Activated naive CD4-positive, alpha-beta T cell treated with anti-CD3 and anti-CD28 coated beads, Interleukin-2, amount 50 U/mL, for 72 hours (primary cell): ENCODE data around the gene CCDC85A. TPM values are rescaled to one million over a fixed set of nuclear protein-coding genes. Genes with fewer than 3 reads are reported as not detected.

Experiments
- ATAC-seq, 2 donors: fragments of 150-1000 bp; cut with Tn5 transposase; 2 replicates each; pipeline ENCODE4 v1.10.0; 2021; ENCODE audit warnings: mild to moderate bottlenecking in 2 of 2, moderate library complexity in 2 of 2
- DNase-seq, 2 donors: peaks; one replicate each; pipeline ENCODE4 v3.0.0; 2021 to 2022; ENCODE audit warnings: low spot score in 2 of 2
- H3K27ac Mint-ChIP-seq, 2 donors: one replicate each; pipeline ENCODE4 v1.8.0; 2022; ENCODE audit warnings: mild to moderate bottlenecking in 2 of 2, mixed read lengths in 2 of 2
- H3K36me3 Mint-ChIP-seq, 2 donors: one replicate each; pipeline ENCODE4 v1.8.0; 2022; ENCODE audit warnings: mixed read lengths in 2 of 2
- H3K9me3 Mint-ChIP-seq, 2 donors: one replicate each; pipeline ENCODE4 v1.8.0; 2022; ENCODE audit warnings: mixed read lengths in 2 of 2
- total RNA-seq, 2 donors: library from RNA; stranded (reverse); gene quantifications; one replicate each; pipeline ENCODE4 v1.2.3, GENCODE V29; 2022

CCDC85A gene
- total RNA-seq, 2 donors from 2014 or later: not detected

GRCh38 chr2:56309626-56310170 is 125.9 kb downstream of the CCDC85A start:
- H3K27ac Mint-ChIP-seq: no peak overlapping the region
- ATAC-seq (no peak), DNase-seq (no peak)
- peaks cover 0 to 9% of the 10 kb centered on the region in 2 donors for H3K9me3 Mint-ChIP-seq
- no peaks in the 10 kb centered on the region for H3K36me3 Mint-ChIP-seq

- peaks cover 0 to 6% of the 10 kb centered on the region in 2 donors for H3K9me3 Mint-ChIP-seq
- ATAC-seq (no peak), DNase-seq (no peak)
- no peaks in the 10 kb centered on the region for H3K36me3 Mint-ChIP-seq
- H3K27ac Mint-ChIP-seq: no peak overlapping the region
Observed at GRCh38 chr2:56313500-56313921, 129.7 kb downstream of the CCDC85A start.

GRCh38 chr2:56314371-56314770 is 130.6 kb downstream of the CCDC85A start:
- Mint-ChIP-seq H3K27ac (no peak overlapping the region), H3K36me3 (no peaks in the 10 kb centered on the region), H3K9me3 (peaks cover 0 to 6% of the 10 kb centered on the region in 2 donors)
- no peak for ATAC-seq
- DNase-seq: no peak

GRCh38 chr2:56314796-56315195 is 131.0 kb downstream of the CCDC85A start:
- ATAC-seq (no peak), DNase-seq (no peak)
- peaks cover 2 to 6% of the 10 kb centered on the region in 2 donors for H3K9me3 Mint-ChIP-seq
- H3K36me3 Mint-ChIP-seq: no peaks in the 10 kb centered on the region
- H3K27ac Mint-ChIP-seq: no peak overlapping the region

- peaks cover 6% of the 10 kb centered on the region in 2 donors for H3K9me3 Mint-ChIP-seq
- no peak for DNase-seq
- H3K36me3 Mint-ChIP-seq: no peaks in the 10 kb centered on the region
- ATAC-seq: no peak
- H3K27ac Mint-ChIP-seq: no peak overlapping the region
Observed at GRCh38 chr2:56315376-56315775, 131.6 kb downstream of the CCDC85A start.

GRCh38 chr2:56316011-56316410 is 132.2 kb downstream of the CCDC85A start:
- DNase-seq (no peak), ATAC-seq (no peak)
- H3K9me3 Mint-ChIP-seq: peaks cover 6% of the 10 kb centered on the region in 2 donors
- no peak overlapping the region for H3K27ac Mint-ChIP-seq
- no peaks in the 10 kb centered on the region for H3K36me3 Mint-ChIP-seq

GRCh38 chr2:56318147-56318546 is 134.4 kb downstream of the CCDC85A start:
- ATAC-seq (no peak), DNase-seq (no peak)
- H3K9me3 Mint-ChIP-seq: peaks cover 6% of the 10 kb centered on the region in 2 donors
- H3K36me3 Mint-ChIP-seq: no peaks in the 10 kb centered on the region
- no peak overlapping the region for H3K27ac Mint-ChIP-seq

GRCh38 chr2:56325661-56326345 is 142.0 kb downstream of the CCDC85A start:
- Mint-ChIP-seq H3K36me3 (no peaks in the 10 kb centered on the region), H3K9me3 (peaks cover 5 to 10% of the 10 kb centered on the region in 2 donors), H3K27ac (no peak overlapping the region)
- DNase-seq (no peak), ATAC-seq (no peak)

- Mint-ChIP-seq H3K9me3 (peaks cover 5 to 10% of the 10 kb centered on the region in 2 donors), H3K36me3 (no peaks in the 10 kb centered on the region), H3K27ac (no peak overlapping the region)
- ATAC-seq: no peak
- no peak for DNase-seq
Observed at GRCh38 chr2:56326346-56326741, 142.6 kb downstream of the CCDC85A start.

- DNase-seq (no peak), ATAC-seq (no peak)
- Mint-ChIP-seq H3K36me3 (no peaks in the 10 kb centered on the region), H3K9me3 (peaks cover 5 to 7% of the 10 kb centered on the region in 2 donors), H3K27ac (no peak overlapping the region)
Observed at GRCh38 chr2:56331810-56332209, 148.0 kb downstream of the CCDC85A start.

GRCh38 chr2:56333812-56334485 is 150.2 kb downstream of the CCDC85A start:
- ATAC-seq: no peak
- H3K36me3 Mint-ChIP-seq: no peaks in the 10 kb centered on the region
- peaks cover 2 to 3% of the 10 kb centered on the region in 2 donors for H3K9me3 Mint-ChIP-seq
- no peak for DNase-seq
- no peak overlapping the region for H3K27ac Mint-ChIP-seq

GRCh38 chr2:56334622-56335021 is 150.8 kb downstream of the CCDC85A start:
- no peak for ATAC-seq
- Mint-ChIP-seq H3K36me3 (no peaks in the 10 kb centered on the region), H3K27ac (no peak overlapping the region), H3K9me3 (no peaks in the 10 kb centered on the region)
- no peak for DNase-seq

GRCh38 chr2:56335101-56335500 is 151.3 kb downstream of the CCDC85A start:
- Mint-ChIP-seq H3K9me3 (no peaks in the 10 kb centered on the region), H3K27ac (no peak overlapping the region), H3K36me3 (no peaks in the 10 kb centered on the region)
- DNase-seq (no peak), ATAC-seq (no peak)

GRCh38 chr2:56337342-56337741 is 153.6 kb downstream of the CCDC85A start:
- Mint-ChIP-seq H3K9me3 (no peaks in the 10 kb centered on the region), H3K27ac (no peak overlapping the region), H3K36me3 (no peaks in the 10 kb centered on the region)
- DNase-seq (no peak), ATAC-seq (no peak)

- H3K36me3 Mint-ChIP-seq: no peaks in the 10 kb centered on the region
- no peak overlapping the region for H3K27ac Mint-ChIP-seq
- DNase-seq (no peak), ATAC-seq (no peak)
- H3K9me3 Mint-ChIP-seq: peaks cover 0 to 4% of the 10 kb centered on the region in 2 donors
Observed at GRCh38 chr2:56338232-56338631, 154.4 kb downstream of the CCDC85A start.

- Mint-ChIP-seq H3K9me3 (peaks cover 4 to 7% of the 10 kb centered on the region in 2 donors), H3K36me3 (no peaks in the 10 kb centered on the region)
- ATAC-seq: no peak
Observed at GRCh38 chr2:56344771-56345170, 161.0 kb downstream of the CCDC85A start.

GRCh38 chr2:56347881-56348280 is 164.1 kb downstream of the CCDC85A start:
- H3K9me3 Mint-ChIP-seq: peaks cover 2 to 7% of the 10 kb centered on the region in 2 donors
- no peak for DNase-seq

More at GRCh38 chr2:56344771-56345170, 161.0 kb downstream of the CCDC85A start:
- no peak for DNase-seq
- H3K27ac Mint-ChIP-seq: no peak overlapping the region

More at GRCh38 chr2:56347881-56348280, 164.1 kb downstream of the CCDC85A start:
- no peak overlapping the region for H3K27ac Mint-ChIP-seq
- H3K36me3 Mint-ChIP-seq: no peaks in the 10 kb centered on the region
- ATAC-seq: no peak
